Effector CD4-positive, alpha-beta T cell (primary cell): Measurements from ENCODE around the gene FBXW8.

Experiments used
- DNase-seq: peaks from one replicate; pipeline ENCODE4 v3.0.0-alpha.2; 2020

Gene FBXW8

GRCh38 chr12:117000316-117000715 lies 89.6 kb downstream of the FBXW8 start:
- no peak for DNase-seq

GRCh38 chr12:117002051-117002817 lies 91.5 kb downstream of the FBXW8 start:
- DNase-seq = no peak

DNA sequence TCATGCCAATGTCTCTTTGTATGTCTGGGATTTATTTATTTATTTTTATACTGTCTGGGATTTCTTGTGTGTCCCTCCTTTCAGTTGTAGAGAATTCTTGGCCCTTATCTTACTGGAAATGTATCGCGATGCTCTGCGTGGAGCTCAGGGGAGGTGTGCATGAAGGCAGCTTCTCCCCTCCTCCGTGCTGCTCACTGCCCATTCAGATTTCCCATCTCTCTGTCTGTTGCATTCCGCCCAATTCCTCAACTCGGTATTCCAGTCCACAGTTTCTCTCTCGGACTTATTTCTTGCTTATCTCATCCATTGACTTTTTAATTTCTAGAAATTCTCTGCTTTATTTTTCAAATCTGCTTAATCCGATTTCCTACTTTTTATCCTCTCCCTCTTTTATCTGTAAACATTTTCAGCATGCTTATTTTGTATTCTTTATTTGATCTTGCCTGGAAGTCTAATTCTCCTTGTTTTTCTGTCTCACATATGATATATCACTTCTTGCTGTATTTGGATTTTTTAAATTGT lies 93.2 kb downstream of the FBXW8 start:
- DNase-seq = no peak

GRCh38 chr12:117005417-117006046 lies 94.8 kb downstream of the FBXW8 start:
- DNase-seq = no peak

- DNase-seq = no peak
These were observed 95.6 kb downstream of the FBXW8 start for GRCh38 chr12:117006333-117006732.

DNA sequence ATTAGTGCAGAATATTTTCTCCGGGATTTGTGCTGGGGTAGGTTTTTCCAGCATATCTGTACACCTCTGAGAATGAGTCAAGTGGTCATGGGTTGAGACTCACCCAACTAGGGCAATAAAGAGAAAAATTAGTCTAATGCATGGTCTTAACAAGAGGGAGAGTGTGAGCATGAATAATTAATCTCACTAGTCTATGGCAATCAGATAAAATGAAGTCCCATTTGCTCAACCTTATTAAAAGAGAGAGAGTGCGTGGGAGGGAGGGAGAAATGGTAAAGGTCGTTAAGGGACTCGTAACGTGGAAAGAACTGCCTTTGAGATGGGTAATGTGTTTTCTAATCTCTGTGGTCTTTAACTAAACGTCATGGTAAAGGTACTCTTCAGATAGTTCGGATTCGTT lies 96.8 kb downstream of the FBXW8 start:
- DNase-seq = no peak

DNA sequence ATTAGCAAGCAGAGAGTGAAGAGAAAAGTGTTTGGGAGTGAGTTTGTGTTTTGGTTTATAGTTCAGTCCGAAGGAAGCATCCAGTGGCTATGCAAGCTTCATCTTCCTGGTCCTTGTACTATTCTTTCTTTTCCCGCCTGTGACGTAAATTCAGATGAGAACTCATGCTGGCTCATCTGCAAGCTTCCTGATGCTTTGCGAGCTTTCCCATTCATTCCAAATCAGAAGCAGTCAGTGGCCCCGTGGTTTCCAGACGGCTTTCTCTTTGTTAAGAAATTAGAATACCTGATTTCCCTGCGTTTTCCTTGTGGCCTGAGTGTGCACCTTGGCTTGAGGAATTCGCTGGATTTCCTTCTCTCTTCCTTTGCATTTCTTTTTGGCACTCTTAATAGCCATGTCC lies 99.0 kb downstream of the FBXW8 start:
- DNase-seq = no peak

DNA sequence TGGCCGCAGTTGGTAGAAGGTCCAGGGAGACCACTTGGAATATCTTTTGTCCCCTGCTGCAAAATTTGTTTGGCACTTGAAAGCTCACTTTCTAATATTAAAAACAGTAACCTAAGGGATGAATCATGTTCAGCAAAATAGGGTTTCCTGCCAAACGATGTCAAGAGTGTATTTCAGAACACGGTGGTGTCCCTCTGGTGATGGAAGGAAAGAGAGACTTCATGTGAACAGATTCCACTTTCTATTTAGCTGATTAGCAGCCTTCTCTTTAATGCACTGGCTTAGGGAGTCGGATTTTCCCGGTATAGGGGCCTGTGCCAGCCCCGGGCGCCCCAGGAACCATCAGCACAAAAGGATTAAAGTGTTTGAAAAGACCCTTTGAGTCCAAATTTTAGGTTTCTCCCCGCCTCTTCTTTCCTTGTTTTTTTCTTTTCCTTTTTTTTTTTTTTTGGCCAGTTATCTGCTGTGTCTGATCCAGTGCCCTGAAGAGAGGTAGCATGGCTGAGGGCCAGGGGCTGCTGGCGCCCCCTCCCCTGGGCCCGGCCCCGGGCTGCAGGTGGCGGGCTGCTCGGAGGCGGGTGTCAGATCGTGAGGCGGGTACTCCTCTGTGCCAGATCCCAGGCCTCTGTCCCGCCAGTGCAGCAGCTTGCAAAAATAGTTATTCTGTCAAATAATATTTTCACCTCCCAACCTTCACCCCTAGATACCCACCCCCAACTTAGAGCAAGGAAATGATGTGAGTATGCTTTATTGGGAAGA lies 100.1 kb downstream of the FBXW8 start:
- no peak for DNase-seq

GRCh38 chr12:117011988-117012805 lies 101.4 kb downstream of the FBXW8 start:
- no peak for DNase-seq

- no peak for DNase-seq
These were observed 103.0 kb downstream of the FBXW8 start for GRCh38 chr12:117013726-117014125.

GRCh38 chr12:117014342-117014887 lies 103.7 kb downstream of the FBXW8 start:
- no peak for DNase-seq

- DNase-seq = no peak
These were observed 105.1 kb downstream of the FBXW8 start for GRCh38 chr12:117015811-117016210.

GRCh38 chr12:117017807-117018206 lies 107.1 kb downstream of the FBXW8 start:
- no peak for DNase-seq

GRCh38 chr12:117018276-117018675 lies 107.5 kb downstream of the FBXW8 start:
- DNase-seq = no peak

- no peak for DNase-seq
These were observed 107.9 kb downstream of the FBXW8 start for GRCh38 chr12:117018685-117019084.

GRCh38 chr12:117019866-117020265 lies 109.1 kb downstream of the FBXW8 start:
- no peak for DNase-seq

GRCh38 chr12:117020536-117021220 lies 109.9 kb downstream of the FBXW8 start:
- DNase-seq = no peak

- no peak for DNase-seq
These were observed 111.7 kb downstream of the FBXW8 start for GRCh38 chr12:117022465-117022864.

GRCh38 chr12:117023998-117024960 lies 113.5 kb downstream of the FBXW8 start:
- no peak for DNase-seq

GRCh38 chr12:117024961-117025480 lies 114.3 kb downstream of the FBXW8 start:
- no peak for DNase-seq
